Fibroblast of skin of left quadriceps (primary cell): ENCODE measurements around the gene FOXO1.
A peak's percentile ranks its signal among the peaks of the same experiment; 100 is the strongest.
"Not testable (repeated sequence)": the region's sequence is repeated elsewhere in the genome, so short reads cannot be mapped to it uniquely, and the experiment has no call there.

Source experiments
- DNase-seq, 2 experiments: peaks; one replicate each; pipeline ENCODE4 v3.0.0-alpha.2; 2013; ENCODE audit warnings: low read depth in 2 of 2

Gene FOXO1

GRCh38 chr13:40666045-40666932 is at the start of gene FOXO1:
Gene FOXO1 (minus strand): TSS chr13:40666641. CDS start chr13:40666212, 429 bp downstream.
- peak; percentile 72 to 76 for DNase-seq

DNA sequence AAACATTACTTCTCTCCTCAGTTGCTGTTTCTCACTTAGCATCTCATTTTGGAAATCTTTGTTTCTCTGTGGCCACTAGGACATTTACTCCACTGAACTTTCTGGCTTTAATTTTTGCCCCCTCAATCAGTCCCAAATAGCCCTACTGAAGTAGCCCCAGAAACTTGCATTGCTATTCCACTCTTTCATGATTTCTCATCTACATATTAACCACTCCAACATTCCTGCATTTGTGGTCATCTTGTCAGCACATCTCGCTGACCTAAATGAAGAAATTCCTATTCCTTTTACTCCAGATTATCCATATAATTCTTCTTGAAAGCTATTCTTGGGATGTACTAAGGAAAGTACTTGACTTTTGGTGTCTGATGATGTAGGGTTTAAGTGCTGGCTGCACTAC is 48.0 kb upstream of the FOXO1 start:
- DNase-seq: not testable (repeated sequence)

- DNase-seq: no peak
Observed at GRCh38 chr13:40706439-40706838, 40.0 kb upstream of the FOXO1 start.

DNA sequence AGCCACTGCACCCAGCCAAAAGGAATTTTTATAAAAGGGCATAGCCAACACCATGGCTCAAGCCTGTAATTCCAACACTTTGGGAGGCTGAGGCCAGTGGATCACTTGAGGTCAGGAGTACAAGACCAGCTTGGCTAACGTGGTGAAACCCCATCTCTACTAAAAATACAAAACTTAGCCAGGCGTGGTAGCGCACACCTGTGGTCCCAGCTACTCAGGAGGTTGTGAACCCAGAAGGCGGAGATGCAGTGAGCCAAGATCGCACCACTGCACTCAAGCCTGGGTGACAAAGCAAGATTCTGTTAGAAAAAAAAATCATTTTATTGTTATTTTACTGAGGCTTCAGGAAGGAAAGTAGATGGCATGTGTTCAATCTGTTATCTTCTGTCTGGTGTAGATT is 31.3 kb upstream of the FOXO1 start:
- DNase-seq: no peak

DNA sequence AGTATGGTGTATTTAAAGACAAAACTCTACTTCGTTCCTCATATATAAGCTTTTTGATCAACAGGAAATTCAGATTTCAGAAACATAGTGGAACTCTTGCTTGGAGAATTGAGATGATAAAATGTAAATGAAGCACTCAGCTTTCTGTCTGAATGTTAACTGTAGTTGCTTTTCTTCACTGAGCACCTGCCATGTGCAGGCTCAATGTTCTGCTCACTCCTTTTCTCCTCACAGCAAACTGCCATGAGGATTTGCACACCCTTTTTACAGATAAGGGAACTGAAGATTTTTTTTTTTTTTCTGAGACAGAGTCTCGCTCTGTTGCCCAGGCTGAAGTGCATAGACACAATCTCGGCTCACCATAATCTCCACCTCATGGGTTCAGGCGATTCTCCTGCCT is 28.0 kb upstream of the FOXO1 start:
- no peak for DNase-seq

GRCh38 chr13:40692946-40693345 is 26.5 kb upstream of the FOXO1 start:
- DNase-seq: no peak

- no peak for DNase-seq
Observed at GRCh38 chr13:40688781-40689180, 22.3 kb upstream of the FOXO1 start.

GRCh38 chr13:40682449-40683240 is 16.2 kb upstream of the FOXO1 start:
- no peak for DNase-seq

- no peak for DNase-seq
Observed at GRCh38 chr13:40681341-40682146, 15.1 kb upstream of the FOXO1 start.

- no peak for DNase-seq
Observed at GRCh38 chr13:40680659-40681323, 14.3 kb upstream of the FOXO1 start.

- DNase-seq: no peak
Observed at GRCh38 chr13:40679480-40679985, 13.1 kb upstream of the FOXO1 start.

DNA sequence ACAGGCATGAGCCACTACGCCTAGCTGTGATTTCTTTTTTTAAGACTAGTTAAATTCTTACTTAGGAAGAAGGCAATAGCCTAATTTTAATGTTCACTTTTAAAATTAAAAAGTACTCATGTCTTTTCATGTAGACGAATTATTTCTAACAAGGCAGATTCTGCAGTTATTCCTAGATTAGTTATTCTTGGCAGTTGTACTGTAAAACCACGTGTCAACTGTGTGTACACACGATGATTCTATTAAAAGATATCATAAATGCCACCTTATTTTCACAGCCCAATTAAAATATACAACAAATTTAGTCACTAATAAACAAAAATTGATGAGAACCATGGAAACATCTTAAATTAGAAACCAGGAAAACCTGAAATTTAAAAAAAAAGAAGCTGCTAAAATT is 10.6 kb upstream of the FOXO1 start:
- DNase-seq: no peak

DNA sequence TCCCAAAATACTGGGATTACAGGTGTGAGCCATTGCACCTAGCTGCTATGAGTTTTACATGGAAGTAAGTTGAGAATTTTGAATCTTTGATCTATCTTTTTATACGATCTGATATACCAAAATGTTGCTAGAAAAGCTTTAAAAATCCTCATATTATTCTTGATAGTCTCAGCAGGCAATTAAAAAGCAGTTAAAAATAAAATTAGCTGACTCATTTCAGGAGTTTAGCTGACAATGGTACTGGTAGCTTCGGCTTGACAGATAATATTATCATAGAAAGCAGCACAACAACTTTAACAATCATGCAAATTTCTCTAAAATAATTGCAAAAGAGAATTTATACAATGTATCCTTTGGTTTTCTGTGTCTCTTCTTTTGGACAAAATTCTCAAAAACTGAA is 9.6 kb upstream of the FOXO1 start:
- no peak for DNase-seq

- no peak for DNase-seq
Observed at GRCh38 chr13:40673414-40673813, 7.0 kb upstream of the FOXO1 start.

- DNase-seq: no peak
Observed at GRCh38 chr13:40672765-40673397, 6.4 kb upstream of the FOXO1 start.

- DNase-seq: peak; percentile 70 to 72
Observed at GRCh38 chr13:40671956-40672764, 5.7 kb upstream of the FOXO1 start.

GRCh38 chr13:40670307-40670706 is 3.9 kb upstream of the FOXO1 start:
- no peak for DNase-seq

GRCh38 chr13:40668335-40668734 is 1.9 kb upstream of the FOXO1 start:
- no peak for DNase-seq

DNA sequence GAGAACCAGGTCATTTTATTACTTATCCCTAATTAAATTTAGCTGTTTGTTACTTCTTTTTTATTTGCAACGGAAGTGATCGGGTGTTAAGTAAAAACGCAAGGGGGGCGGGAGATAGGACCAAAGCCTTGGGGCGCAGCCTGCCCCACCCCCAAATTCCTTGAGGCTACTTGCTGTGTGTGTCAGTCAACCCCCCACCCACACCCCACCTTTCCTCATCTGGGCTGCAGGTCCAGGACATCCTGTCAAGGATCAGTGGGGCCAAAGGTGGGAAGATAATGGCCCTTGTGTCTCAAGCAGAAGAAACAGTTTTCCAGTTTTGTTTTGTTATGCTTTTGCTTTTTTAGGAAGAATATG is 1.2 kb upstream of the FOXO1 start:
- DNase-seq: no peak
